Kidney epithelial cell (primary cell): Measurements from ENCODE around the gene TMEM128. TPM values are rescaled to one million over a fixed set of nuclear protein-coding genes. Genes with fewer than 3 reads are reported as not detected.

Source experiments
- DNase-seq: peaks from one replicate; pipeline ENCODE4 v3.0.0-alpha.2; 2010; ENCODE audit warnings: low read depth
- H3K27me3 ChIP-seq: 2 replicates; pipeline ENCODE4 v1.6.0; 2011; ENCODE audit warnings: low read length; ENCODE audit not compliant: control insufficient read depth, insufficient read depth
- H3K36me3 ChIP-seq: 2 replicates; pipeline ENCODE4 v1.5.1; 2011; ENCODE audit warnings: low read length; ENCODE audit not compliant: control insufficient read depth, insufficient read depth
- H3K4me3 ChIP-seq: 2 replicates; pipeline ENCODE4 v1.5.1; 2011; ENCODE audit warnings: low read depth, mild to moderate bottlenecking, control low read depth, low read length
- total RNA-seq: library from RNA; depleted of rRNA; stranded (reverse); fragments of >200 nt; gene quantifications from 2 replicates; pipeline ENCODE4 v1.2.3, GENCODE V29; 2015
- TF ChIP-seq, protein P1 (sequence below): IDR thresholded peaks from 2 replicates; pipeline ENCODE4 v1.5.1; 2011; ENCODE audit warnings: mild to moderate bottlenecking, moderate library complexity, low read length, control low read depth, inconsistent platforms; ENCODE audit not compliant: insufficient read depth, poor library complexity, severe bottlenecking

The TMEM128 gene
- total RNA-seq, 1 donor from 2014 or later: 39.1 TPM

DNA sequence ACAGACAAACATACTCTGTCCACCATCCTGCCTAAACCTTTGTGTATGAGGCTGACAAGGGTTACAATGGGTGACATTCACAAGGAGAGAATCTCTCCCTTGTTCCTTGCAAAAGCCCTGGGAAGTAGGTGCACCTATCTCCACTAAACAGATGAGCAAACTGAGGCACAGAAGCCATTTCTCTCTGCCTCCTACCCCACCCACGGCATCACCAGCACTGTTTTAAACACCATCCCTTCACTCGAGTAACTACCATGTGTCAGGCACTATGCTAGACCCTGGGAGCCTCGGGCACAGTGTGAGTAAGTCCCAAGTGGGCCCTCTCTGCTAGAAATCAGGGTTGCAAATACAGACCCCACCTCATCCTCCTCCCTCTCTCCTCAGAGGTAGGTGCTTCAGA lies 41.0 kb upstream of the TMEM128 start:
- TF ChIP-seq, protein P1, sequence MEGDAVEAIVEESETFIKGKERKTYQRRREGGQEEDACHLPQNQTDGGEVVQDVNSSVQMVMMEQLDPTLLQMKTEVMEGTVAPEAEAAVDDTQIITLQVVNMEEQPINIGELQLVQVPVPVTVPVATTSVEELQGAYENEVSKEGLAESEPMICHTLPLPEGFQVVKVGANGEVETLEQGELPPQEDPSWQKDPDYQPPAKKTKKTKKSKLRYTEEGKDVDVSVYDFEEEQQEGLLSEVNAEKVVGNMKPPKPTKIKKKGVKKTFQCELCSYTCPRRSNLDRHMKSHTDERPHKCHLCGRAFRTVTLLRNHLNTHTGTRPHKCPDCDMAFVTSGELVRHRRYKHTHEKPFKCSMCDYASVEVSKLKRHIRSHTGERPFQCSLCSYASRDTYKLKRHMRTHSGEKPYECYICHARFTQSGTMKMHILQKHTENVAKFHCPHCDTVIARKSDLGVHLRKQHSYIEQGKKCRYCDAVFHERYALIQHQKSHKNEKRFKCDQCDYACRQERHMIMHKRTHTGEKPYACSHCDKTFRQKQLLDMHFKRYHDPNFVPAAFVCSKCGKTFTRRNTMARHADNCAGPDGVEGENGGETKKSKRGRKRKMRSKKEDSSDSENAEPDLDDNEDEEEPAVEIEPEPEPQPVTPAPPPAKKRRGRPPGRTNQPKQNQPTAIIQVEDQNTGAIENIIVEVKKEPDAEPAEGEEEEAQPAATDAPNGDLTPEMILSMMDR: no peak
- Histone ChIP-seq H3K27me3 (no peaks in the 10 kb centered on the region), H3K4me3 (peak overlapping the region; percentile 73), H3K36me3 (no peaks in the 10 kb centered on the region)
- no peak for DNase-seq

DNA sequence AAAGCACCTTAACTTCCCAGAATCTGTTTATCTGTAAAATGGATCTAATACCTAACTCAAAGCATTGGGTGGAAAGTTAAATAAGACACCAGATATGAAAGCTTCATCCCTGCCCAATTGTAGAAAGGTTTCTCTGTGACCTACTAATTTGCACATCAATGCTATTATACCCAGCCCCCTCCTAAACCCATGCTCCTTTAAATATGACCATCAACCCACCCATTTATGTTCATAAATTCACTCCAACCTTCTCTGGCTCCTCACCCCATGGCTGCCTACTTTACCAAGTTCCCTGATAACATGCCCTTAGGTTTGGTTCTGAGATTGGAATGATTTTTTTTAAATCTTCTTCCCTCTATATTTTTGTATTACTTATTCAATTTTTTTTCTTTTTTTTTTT lies 40.1 kb upstream of the TMEM128 start:
- H3K4me3 ChIP-seq: no peak overlapping the region
- no peaks in the 10 kb centered on the region for H3K27me3 ChIP-seq
- no peak for DNase-seq
- TF ChIP-seq, protein P1: no peak
- no peaks in the 10 kb centered on the region for H3K36me3 ChIP-seq

GRCh38 chr4:4284827-4285618 lies 37.0 kb upstream of the TMEM128 start:
- TF ChIP-seq, protein P1: no peak
- Histone ChIP-seq H3K27me3 (no peaks in the 10 kb centered on the region), H3K4me3 (no peak overlapping the region), H3K36me3 (no peaks in the 10 kb centered on the region)
- DNase-seq: no peak

GRCh38 chr4:4281787-4282186 lies 33.8 kb upstream of the TMEM128 start:
- H3K4me3 ChIP-seq: no peak overlapping the region
- TF ChIP-seq, protein P1: no peak
- no peaks in the 10 kb centered on the region for H3K36me3 ChIP-seq
- DNase-seq: no peak
- H3K27me3 ChIP-seq: no peaks in the 10 kb centered on the region

DNA sequence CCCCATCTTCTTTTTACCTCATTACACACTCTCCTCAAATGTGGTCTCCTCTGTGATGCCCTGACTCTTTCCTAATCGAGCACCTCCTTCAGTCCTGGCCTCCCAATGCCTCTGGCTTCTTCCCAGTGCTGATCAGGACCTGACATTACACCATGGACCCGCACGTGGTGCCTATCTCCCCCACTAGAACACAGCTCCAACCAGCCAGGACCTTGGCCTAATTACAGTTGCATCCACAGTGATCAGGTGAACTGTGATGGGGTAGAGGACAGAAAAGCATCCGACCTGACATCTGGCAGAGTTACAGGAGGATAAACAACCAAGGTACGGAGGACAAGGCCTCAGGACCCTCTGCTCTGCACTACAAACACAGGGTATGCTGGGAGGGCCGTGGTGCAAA lies 29.5 kb upstream of the TMEM128 start:
- Histone ChIP-seq H3K4me3 (no peak overlapping the region), H3K27me3 (no peaks in the 10 kb centered on the region), H3K36me3 (no peaks in the 10 kb centered on the region)
- DNase-seq: no peak
- TF ChIP-seq, protein P1: no peak

- Histone ChIP-seq H3K4me3 (no peak overlapping the region), H3K36me3 (no peaks in the 10 kb centered on the region), H3K27me3 (no peaks in the 10 kb centered on the region)
- no peak for DNase-seq
- TF ChIP-seq, protein P1: no peak
Measured at GRCh38 chr4:4274226-4274625, 26.2 kb upstream of the TMEM128 start.
